ENCODE results near the gene NARS2.
"Not testable (repeated sequence)": the region's sequence is repeated elsewhere in the genome, so short reads cannot be mapped to it uniquely, and the experiment has no call there.

The NARS2 gene

DNA sequence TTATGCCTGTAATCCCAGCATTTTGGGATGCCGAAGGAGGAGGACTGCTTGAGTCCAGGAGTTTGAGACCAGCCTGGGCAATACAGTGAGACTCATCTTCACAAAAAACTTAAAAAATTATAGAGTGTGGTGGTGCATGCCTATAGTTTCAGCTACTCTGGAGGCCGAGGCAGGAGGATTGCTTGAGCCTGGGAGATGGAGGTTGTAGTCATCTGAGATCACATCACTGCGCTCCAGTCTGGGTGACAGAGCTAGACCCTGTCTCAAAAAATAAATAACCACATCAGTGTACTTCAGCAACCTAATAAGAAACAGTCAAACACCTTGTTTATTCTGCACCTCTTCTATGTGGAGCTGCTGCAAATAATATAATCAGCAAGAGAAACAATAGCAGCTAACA is 1.4 kb downstream of the NARS2 start:
- H3K27ac ChIP-seq, result no peak overlapping the region
- TF ChIP-seq, protein P1, sequence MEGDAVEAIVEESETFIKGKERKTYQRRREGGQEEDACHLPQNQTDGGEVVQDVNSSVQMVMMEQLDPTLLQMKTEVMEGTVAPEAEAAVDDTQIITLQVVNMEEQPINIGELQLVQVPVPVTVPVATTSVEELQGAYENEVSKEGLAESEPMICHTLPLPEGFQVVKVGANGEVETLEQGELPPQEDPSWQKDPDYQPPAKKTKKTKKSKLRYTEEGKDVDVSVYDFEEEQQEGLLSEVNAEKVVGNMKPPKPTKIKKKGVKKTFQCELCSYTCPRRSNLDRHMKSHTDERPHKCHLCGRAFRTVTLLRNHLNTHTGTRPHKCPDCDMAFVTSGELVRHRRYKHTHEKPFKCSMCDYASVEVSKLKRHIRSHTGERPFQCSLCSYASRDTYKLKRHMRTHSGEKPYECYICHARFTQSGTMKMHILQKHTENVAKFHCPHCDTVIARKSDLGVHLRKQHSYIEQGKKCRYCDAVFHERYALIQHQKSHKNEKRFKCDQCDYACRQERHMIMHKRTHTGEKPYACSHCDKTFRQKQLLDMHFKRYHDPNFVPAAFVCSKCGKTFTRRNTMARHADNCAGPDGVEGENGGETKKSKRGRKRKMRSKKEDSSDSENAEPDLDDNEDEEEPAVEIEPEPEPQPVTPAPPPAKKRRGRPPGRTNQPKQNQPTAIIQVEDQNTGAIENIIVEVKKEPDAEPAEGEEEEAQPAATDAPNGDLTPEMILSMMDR (conservative IDR thresholded peaks at IDR 0.05), result no peak
- TF ChIP-seq ZFX (IDR thresholded peaks at IDR 0.05), result no peak

DNA sequence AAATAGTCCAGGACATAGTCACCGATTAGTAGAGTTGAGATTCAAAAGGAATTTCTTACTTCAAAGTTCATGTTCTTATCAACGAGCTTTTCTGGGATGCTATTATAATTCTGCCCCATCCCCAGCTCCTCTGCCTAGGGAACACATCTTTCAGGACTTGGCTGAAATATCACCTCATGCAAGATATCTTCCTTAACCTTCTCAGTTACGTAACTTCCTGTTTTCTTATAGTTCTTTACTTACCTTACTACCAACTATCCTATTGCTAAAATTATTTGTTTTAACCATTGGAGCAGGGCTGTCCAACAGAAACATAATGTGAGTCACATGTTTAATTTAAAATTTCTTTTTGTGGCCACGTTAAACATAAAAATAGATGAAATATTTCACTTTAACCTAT is 2.3 kb downstream of the NARS2 start:
- TF ChIP-seq, protein P1 (conservative IDR thresholded peaks at IDR 0.05), result no peak
- TF ChIP-seq ZFX (IDR thresholded peaks at IDR 0.05), result no peak
- no peak overlapping the region for H3K27ac ChIP-seq

DNA sequence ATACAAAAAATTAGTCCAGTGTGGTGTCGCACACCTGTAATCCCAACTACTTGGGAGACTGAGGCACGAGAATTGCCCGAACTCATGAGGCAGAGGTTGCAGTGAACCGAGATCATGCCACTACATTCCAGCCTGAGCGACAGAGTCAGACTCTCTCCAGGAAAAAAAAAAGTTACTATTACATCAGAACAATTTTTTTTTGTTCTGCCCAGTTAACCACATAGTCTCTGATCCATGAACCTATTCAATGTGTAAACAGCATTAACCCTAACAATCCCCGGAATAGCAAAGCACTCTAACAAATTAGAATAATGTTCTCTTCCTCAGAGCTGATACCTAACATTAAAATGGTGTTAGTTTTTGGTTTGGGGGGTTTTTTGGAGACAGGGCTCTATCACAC is 4.6 kb downstream of the NARS2 start:
- TF ChIP-seq ZFX (IDR thresholded peaks at IDR 0.05), result no peak
- TF ChIP-seq, protein P1 (conservative IDR thresholded peaks at IDR 0.05), result no peak
- no peak overlapping the region for H3K27ac ChIP-seq

DNA sequence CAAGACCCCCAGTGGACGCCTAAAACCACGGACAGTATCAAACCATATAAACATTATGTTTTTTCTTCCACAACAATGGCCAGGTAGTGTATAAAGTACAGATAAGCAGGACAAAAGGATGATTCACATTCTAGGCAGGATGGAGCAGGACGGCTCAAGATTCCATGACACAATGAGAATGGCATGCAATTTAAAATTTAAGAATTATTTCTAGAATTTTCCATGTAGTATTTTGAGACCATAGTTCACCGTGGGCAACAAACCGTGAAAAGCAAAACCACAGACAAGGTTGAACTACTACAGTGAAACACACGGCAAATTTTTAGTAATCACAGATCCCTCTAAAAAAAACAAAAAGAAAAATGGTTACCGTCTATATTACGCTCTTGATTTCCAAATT is 7.5 kb downstream of the NARS2 start:
- H3K27ac ChIP-seq, result no peak overlapping the region

DNA sequence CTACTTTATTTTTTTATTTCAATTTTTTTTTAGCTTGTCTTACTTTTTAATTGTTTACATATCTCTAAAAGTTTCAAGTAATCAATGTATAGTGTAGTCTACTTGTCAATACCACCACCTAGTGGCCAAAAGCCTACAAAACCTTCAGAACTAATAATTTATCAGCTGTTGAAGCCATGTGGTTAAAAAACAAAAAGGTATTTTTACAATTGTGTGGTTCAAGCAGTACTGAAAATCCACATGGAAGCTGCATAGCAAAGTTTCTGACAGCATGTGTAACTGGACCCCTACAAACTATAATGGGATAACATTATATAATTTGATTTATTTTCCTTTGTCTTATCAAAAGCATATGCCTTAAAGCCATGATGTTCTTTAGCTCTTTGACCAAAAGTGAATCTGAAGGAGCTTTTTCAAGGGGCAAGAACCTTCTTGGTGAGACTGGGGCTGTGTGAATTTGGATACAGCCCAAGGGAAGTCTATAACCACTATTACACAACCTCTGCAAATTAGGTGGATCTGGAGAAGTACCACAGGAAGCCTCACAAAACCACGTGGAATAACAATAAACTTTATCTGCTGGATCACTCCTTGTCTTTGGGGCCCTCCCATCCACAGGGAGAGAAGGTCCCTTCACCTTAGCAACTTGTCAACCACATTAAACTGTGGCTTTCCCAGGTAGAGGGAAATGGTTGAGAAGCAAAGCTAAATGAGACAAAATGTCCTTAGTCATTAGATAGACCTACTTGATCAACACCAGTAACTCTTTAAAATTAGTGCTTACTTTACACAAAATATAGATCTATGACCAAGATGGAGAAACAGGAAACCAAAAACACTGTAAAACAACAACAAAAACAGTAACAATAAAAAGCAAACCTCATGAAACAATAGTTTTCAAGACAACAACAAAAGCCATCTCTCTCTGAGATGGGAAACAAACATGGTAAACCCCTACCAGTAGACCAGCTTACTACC is 9.9 kb downstream of the NARS2 start:
- TF ChIP-seq ZFX (IDR thresholded peaks at IDR 0.05), result no peak
- TF ChIP-seq, protein P1 (conservative IDR thresholded peaks at IDR 0.05), result peak; percentile 88
- H3K27ac ChIP-seq, result no peak overlapping the region

More for the DNA sequence above, 7.5 kb downstream of the NARS2 start:
- TF ChIP-seq, protein P1 (conservative IDR thresholded peaks at IDR 0.05), result no peak
- no peak for TF ChIP-seq ZFX (IDR thresholded peaks at IDR 0.05)

DNA sequence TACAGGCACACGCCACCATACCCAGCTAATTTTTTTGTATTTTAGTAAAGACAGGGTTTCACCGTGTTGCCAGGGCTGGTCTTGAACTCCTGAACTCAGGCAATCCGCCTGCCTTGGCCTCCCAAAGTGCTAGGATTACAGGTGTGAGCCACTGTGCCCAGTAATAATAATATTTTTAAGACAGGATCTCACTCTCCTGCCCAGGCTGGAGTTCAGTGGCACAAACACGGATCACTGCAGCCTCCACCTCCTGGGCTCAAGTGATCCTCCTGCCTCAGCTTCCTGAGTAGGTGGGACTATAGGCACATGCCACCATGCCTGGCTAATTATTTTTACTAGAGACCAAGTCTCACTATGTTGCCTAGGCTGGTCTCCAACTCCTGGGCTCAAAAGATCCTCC is 10.6 kb downstream of the NARS2 start:
- H3K27ac ChIP-seq, result not testable (repeated sequence)

DNA sequence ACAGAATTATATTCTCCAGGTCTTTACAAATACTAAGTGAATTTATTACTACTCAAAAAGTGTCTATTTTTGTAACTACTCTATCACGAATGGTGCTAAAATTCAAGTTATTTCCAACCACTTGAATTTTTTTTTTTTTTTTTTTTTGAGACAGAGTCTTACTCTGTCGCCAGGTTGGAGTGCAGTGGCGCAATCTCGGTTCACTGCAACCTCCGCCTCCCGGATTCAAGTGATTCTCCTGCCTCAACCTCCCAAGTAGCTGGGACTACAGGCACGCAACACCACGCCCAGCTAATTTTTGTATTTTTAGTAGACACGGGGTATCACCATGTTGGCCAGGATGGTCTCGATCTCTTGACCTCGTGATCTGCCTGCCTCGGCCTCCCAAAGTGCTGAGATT is 11.6 kb downstream of the NARS2 start:
- not testable (repeated sequence) for H3K27ac ChIP-seq

DNA sequence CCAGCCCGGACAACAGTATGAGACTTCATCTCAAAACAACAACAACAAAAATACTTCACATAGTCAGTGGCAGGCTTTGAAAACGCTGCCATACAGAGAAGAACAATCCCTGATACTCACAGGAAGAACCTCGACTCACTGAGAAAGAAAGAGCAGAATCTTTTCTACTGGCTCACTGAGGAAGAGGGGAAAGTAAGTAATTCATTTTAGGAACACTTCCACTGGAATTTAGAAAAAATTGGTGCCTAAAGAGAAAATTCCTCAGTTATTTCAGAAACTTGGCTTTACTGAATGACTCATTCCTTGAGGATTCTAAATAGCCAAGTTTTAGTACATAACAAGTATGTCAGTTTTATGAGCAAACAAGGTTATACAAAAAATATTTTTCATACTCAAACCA is 12.3 kb downstream of the NARS2 start:
- H3K27ac ChIP-seq, result no peak overlapping the region
- TF ChIP-seq, protein P1 (conservative IDR thresholded peaks at IDR 0.05), result no peak

All from C4-2B (cell line).